HG03457 (cell line): ENCODE data around the gene PRXL2C.
"Not testable (repeated sequence)": the region's sequence is repeated elsewhere in the genome, so short reads cannot be mapped to it uniquely, and the experiment has no call there.

ENCODE experiments used
- ATAC-seq: cut with Tn5 transposase; IDR thresholded peaks from one replicate; pipeline ENCODE4 v1.9.1; 2021; ENCODE audit warnings: moderate number of reproducible peaks; ENCODE audit not compliant: unreplicated experiment

The PRXL2C gene

GRCh38 chr9:96655198-96655851 lies at the start of gene PRXL2C:
TSS of gene PRXL2C (minus strand) at chr9:96655317. CDS start at chr9:96655281, 36 bp downstream.
- ATAC-seq: peak; percentile 57

GRCh38 chr9:96700721-96701375 lies 45.7 kb upstream of the PRXL2C start:
- not testable (repeated sequence) for ATAC-seq

- ATAC-seq: no peak
Observed at GRCh38 chr9:96691326-96691725, 36.2 kb upstream of the PRXL2C start.

GRCh38 chr9:96688745-96689464 lies 33.8 kb upstream of the PRXL2C start:
- ATAC-seq: no peak

GRCh38 chr9:96688187-96688586 lies 33.1 kb upstream of the PRXL2C start:
- no peak for ATAC-seq

- ATAC-seq: no peak
Observed at GRCh38 chr9:96686638-96687335, 31.7 kb upstream of the PRXL2C start.

GRCh38 chr9:96680812-96681499 lies 25.8 kb upstream of the PRXL2C start:
- no peak for ATAC-seq

- no peak for ATAC-seq
Observed at GRCh38 chr9:96674906-96675538, 19.9 kb upstream of the PRXL2C start.

GRCh38 chr9:96673786-96674185 lies 18.7 kb upstream of the PRXL2C start:
- not testable (repeated sequence) for ATAC-seq

- no peak for ATAC-seq
Observed at GRCh38 chr9:96668868-96669534, 13.9 kb upstream of the PRXL2C start.

GRCh38 chr9:96667363-96667728 lies 12.2 kb upstream of the PRXL2C start:
- ATAC-seq: no peak

- ATAC-seq: not testable (repeated sequence)
Observed at GRCh38 chr9:96666653-96667362, 11.7 kb upstream of the PRXL2C start.

GRCh38 chr9:96665789-96666188 lies 10.7 kb upstream of the PRXL2C start:
- ATAC-seq: no peak

- no peak for ATAC-seq
Observed at GRCh38 chr9:96663506-96664120, 8.5 kb upstream of the PRXL2C start.

- no peak for ATAC-seq
Observed at GRCh38 chr9:96661711-96662110, 6.6 kb upstream of the PRXL2C start.

GRCh38 chr9:96660692-96661248 lies 5.7 kb upstream of the PRXL2C start:
- no peak for ATAC-seq

- ATAC-seq: peak; percentile 46
Observed at GRCh38 chr9:96654450-96655197, 493 bp downstream of the PRXL2C start.

- no peak for ATAC-seq
Observed at GRCh38 chr9:96651626-96652025, 3.5 kb downstream of the PRXL2C start.
